ENCODE measurements around the gene APBA1. TPM values are rescaled to one million over a fixed set of nuclear protein-coding genes. Genes with fewer than 3 reads are reported as not detected.

APBA1 gene
- total and polyA plus RNA-seq, 9 of the 15 experiments (the other 6 are each of a cell fraction or from before 2014, with no cell fraction given), result 0.01 to 0.02 TPM; not detected in 7

DNA sequence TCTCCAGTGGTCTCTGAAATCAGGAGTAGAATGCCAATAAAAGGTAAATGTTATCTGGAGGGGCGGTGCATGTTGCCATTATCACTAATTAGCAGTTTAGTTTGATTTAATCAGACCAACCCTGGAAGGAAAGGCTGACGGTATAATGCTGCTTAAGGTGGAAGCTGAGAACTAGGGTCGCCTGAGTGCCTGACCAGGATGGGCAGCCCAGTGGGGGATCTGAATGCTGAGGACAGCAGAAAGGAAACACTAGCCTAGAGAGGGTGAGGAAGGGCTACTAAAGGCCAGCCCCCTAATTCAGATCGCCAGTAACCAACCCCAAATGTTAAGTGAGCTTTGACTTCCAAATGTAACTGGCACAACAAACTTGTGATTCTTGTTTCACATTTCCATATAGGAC, 172.2 kb downstream of the APBA1 start:
- H3K9me3 ChIP-seq (replicated peaks; ENCODE audit: control insufficient read depth, insufficient read depth, low read depth, low read length), result no peaks in the 10 kb centered on the region
- no peak for DNase-seq (ENCODE audit: extremely low read depth in 1 of 4, low spot score in 3 of 4)
- H3K4me3 ChIP-seq, result no peak overlapping the region
- POLR2A ChIA-PET, result interaction anchor here (0.7 kb wide), 1 partner anchor 96 kb away, joined by 3 read pairs; no protein-coding TSS in a partner anchor
- H3K79me2 ChIP-seq (ENCODE audit: control insufficient read depth, insufficient read depth, low read length), result no peaks in the 10 kb centered on the region
- no peak for ATAC-seq
- no TSS peak for BruUV-seq (replicated peaks)
- H3K27ac ChIP-seq (ENCODE audit: extremely low read depth, low read depth, low read length), result no peak overlapping the region
- no peaks in the 10 kb centered on the region for H3K36me3 ChIP-seq (ENCODE audit: control insufficient read depth, insufficient read depth, low read length)
- no peaks in the 10 kb centered on the region for H3K9me1 ChIP-seq (ENCODE audit: control insufficient read depth, insufficient read depth, low read length)
- in situ Hi-C loops (cut with MboI) (no loop called here), intact Hi-C loops (cut with micrococcal nuclease) (no loop called here)
- no peak overlapping the region for H3K9ac ChIP-seq (ENCODE audit: insufficient read depth in 1 of 2, low read depth in 2 of 2, low read length in 2 of 2)
- CTCF ChIA-PET (ENCODE audit: low intra/inter-chr PET ratio), result interaction anchor here (0.6 kb wide), 1 partner anchor 112 kb away, joined by 3 read pairs; no protein-coding TSS in a partner anchor
- WGBS (ENCODE audit: insufficient coverage, low coverage, missing lambda C conversion rate), result 0% methylated on average over 4 of the region's 4 CpGs
- no peaks in the 10 kb centered on the region for H4K20me1 ChIP-seq (replicated peaks; ENCODE audit: control insufficient read depth, insufficient read depth, low read length)
- peaks cover 0 to 6% of the 10 kb centered on the region in 2 experiments; a peak in 1 of 5 replicates for H3K27me3 ChIP-seq (ENCODE audit: control insufficient read depth in 2 of 2, insufficient read depth in 2 of 2, low read length in 2 of 2)
- no peak overlapping the region for H2AFZ ChIP-seq (ENCODE audit: low read depth, low read length)
- no peak for FAIRE-seq
- no peaks in the 10 kb centered on the region for H3K4me1 ChIP-seq (replicated peaks in 1 of 2; ENCODE audit: control insufficient read depth in 2 of 2, insufficient read depth in 2 of 2, low read length in 2 of 2)
- no peak overlapping the region for H3K4me2 ChIP-seq (ENCODE audit: insufficient read depth, low read length)
- no peak for TF ChIP-seq C11orf30 (IDR thresholded peaks at IDR 0.05; ENCODE audit: low read depth)
- TF ChIP-seq, protein P1, sequence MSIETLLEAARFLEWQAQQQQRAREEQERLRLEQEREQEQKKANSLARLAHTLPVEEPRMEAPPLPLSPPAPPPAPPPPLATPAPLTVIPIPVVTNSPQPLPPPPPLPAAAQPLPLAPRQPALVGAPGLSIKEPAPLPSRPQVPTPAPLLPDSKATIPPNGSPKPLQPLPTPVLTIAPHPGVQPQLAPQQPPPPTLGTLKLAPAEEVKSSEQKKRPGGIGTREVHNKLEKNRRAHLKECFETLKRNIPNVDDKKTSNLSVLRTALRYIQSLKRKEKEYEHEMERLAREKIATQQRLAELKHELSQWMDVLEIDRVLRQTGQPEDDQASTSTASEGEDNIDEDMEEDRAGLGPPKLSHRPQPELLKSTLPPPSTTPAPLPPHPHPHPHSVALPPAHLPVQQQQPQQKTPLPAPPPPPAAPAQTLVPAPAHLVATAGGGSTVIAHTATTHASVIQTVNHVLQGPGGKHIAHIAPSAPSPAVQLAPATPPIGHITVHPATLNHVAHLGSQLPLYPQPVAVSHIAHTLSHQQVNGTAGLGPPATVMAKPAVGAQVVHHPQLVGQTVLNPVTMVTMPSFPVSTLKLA (conservative IDR thresholded peaks at IDR 0.05), result no peak
- TF ChIP-seq OTX1 (CRISPR knock-in tag; IDR thresholded peaks at IDR 0.05), result no peak
- TF ChIP-seq SMARCB1 (IDR thresholded peaks at IDR 0.05; ENCODE audit: insufficient read length, low read depth), result no peak
- no peak for TF ChIP-seq NCOA2 (IDR thresholded peaks at IDR 0.05; ENCODE audit: partially characterized antibody in 2 of 2)
- no peak for TF ChIP-seq PTTG1 (tag; IDR thresholded peaks at IDR 0.05; ENCODE audit: low read depth)
- TF ChIP-seq, protein P2, sequence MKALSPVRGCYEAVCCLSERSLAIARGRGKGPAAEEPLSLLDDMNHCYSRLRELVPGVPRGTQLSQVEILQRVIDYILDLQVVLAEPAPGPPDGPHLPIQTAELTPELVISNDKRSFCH (CRISPR knock-in tag; IDR thresholded peaks at IDR 0.05), result no peak
- TF ChIP-seq, protein P2 (tag; IDR thresholded peaks at IDR 0.05), result no peak
- TF ChIP-seq, protein P3, sequence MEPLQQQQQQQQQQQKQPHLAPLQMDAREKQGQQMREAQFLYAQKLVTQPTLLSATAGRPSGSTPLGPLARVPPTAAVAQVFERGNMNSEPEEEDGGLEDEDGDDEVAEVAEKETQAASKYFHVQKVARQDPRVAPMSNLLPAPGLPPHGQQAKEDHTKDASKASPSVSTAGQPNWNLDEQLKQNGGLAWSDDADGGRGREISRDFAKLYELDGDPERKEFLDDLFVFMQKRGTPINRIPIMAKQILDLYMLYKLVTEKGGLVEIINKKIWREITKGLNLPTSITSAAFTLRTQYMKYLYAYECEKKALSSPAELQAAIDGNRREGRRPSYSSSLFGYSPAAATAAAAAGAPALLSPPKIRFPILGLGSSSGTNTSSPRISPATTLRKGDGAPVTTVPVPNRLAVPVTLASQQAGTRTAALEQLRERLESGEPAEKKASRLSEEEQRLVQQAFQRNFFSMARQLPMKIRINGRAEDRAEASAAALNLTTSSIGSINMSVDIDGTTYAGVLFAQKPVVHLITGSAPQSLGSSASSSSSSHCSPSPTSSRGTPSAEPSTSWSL (CRISPR knock-in tag; IDR thresholded peaks at IDR 0.05; ENCODE audit: borderline replicate concordance), result no peak
- TF ChIP-seq EHMT2 (IDR thresholded peaks at IDR 0.05), result no peak
- no peak for TF ChIP-seq SIN3A (IDR thresholded peaks at IDR 0.05; ENCODE audit: borderline replicate concordance in 2 of 2, control insufficient read depth in 1 of 2, low read depth in 2 of 2, low read length in 2 of 2)
- no peak for TF ChIP-seq MECOM (CRISPR knock-in tag; IDR thresholded peaks at IDR 0.05)
- no peak for TF ChIP-seq DPF2 (IDR thresholded peaks at IDR 0.05)
- no peak for TF ChIP-seq RBM15 (IDR thresholded peaks at IDR 0.05; ENCODE audit: insufficient read depth, low read length)
- TF ChIP-seq, protein P4, sequence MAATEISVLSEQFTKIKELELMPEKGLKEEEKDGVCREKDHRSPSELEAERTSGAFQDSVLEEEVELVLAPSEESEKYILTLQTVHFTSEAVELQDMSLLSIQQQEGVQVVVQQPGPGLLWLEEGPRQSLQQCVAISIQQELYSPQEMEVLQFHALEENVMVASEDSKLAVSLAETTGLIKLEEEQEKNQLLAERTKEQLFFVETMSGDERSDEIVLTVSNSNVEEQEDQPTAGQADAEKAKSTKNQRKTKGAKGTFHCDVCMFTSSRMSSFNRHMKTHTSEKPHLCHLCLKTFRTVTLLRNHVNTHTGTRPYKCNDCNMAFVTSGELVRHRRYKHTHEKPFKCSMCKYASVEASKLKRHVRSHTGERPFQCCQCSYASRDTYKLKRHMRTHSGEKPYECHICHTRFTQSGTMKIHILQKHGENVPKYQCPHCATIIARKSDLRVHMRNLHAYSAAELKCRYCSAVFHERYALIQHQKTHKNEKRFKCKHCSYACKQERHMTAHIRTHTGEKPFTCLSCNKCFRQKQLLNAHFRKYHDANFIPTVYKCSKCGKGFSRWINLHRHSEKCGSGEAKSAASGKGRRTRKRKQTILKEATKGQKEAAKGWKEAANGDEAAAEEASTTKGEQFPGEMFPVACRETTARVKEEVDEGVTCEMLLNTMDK (IDR thresholded peaks at IDR 0.05; ENCODE audit: borderline replicate concordance, insufficient read depth, low read depth, low read length, poor library complexity, severe bottlenecking), result no peak
- TF ChIP-seq ZNF445 (CRISPR knock-in tag; IDR thresholded peaks at IDR 0.05; ENCODE audit: low read depth), result no peak
- TF ChIP-seq NCOA1 (IDR thresholded peaks at IDR 0.05; ENCODE audit: low read depth), result no peak
- no peak for TF ChIP-seq ZNF146 (CRISPR knock-in tag; IDR thresholded peaks at IDR 0.05; ENCODE audit: unreplicated experiment)
